HepG2 (cell line): ENCODE measurements around the gene RNASE12. TPM values are rescaled to one million over a fixed set of nuclear protein-coding genes. Genes with fewer than 3 reads are reported as not detected.
A peak's percentile ranks its signal among the peaks of the same experiment; 100 is the strongest.

ENCODE experiments used
- CHCHD3 ChIP-seq: sonication (generic); formaldehyde crosslinking; IDR thresholded peaks from 2 replicates; pipeline ENCODE4 v1.8.0; 2022; ENCODE audit warnings: mild to moderate bottlenecking, missing genetic modification reagents, moderate library complexity
- DNMT1 ChIP-seq: sonication (generic); formaldehyde crosslinking; IDR thresholded peaks from 2 replicates; pipeline ENCODE4 v1.5.1; 2020; ENCODE audit warnings: mild to moderate bottlenecking, missing genetic modification reagents
- HNF4G ChIP-seq, 2 experiments: sonication (generic) in 1 of 2; formaldehyde crosslinking in 1 of 2; IDR thresholded peaks; 2 replicates each; pipeline versions ENCODE4 v1.4.0 to v1.6.1; 2011 to 2020; ENCODE audit warnings: borderline replicate concordance in 2 of 2, low read depth in 2 of 2, mild to moderate bottlenecking in 2 of 2, low read length in 1 of 2, missing genetic modification reagents in 1 of 2, moderate library complexity in 1 of 2
- HOXA7 ChIP-seq: sonication (generic); formaldehyde crosslinking; IDR thresholded peaks from 2 replicates; pipeline ENCODE4 v1.8.1; 2022; ENCODE audit warnings: mild to moderate bottlenecking, missing genetic modification reagents, moderate library complexity
- JUNB ChIP-seq: sonication (generic); formaldehyde crosslinking; IDR thresholded peaks from 2 replicates; pipeline ENCODE4 v1.8.0; 2022; ENCODE audit warnings: missing genetic modification reagents, mild to moderate bottlenecking, borderline replicate concordance
- NCOA5 ChIP-seq: sonication (generic); formaldehyde crosslinking; IDR thresholded peaks from 2 replicates; pipeline ENCODE4 v1.4.0; 2020; ENCODE audit warnings: missing genetic modification reagents
- NFKBIZ ChIP-seq: IDR thresholded peaks from 2 replicates; pipeline ENCODE4 v1.6.1; 2018; ENCODE audit warnings: missing genetic modification reagents, missing compliant biosample characterization
- POLR2AphosphoS5 ChIP-seq: IDR thresholded peaks from 2 replicates; pipeline ENCODE4 v1.6.1; 2012; ENCODE audit warnings: low read depth, low read length
- TARDBP ChIP-seq: sonication (generic); formaldehyde crosslinking; IDR thresholded peaks from 2 replicates; pipeline ENCODE4 v1.8.0; 2022; ENCODE audit warnings: mild to moderate bottlenecking, missing genetic modification reagents
- TIGD3 ChIP-seq: sonication (generic); formaldehyde crosslinking; IDR thresholded peaks from 2 replicates; pipeline ENCODE4 v1.5.1; 2020; ENCODE audit warnings: mild to moderate bottlenecking, missing genetic modification reagents, borderline replicate concordance
- XRCC5 ChIP-seq: fragments of 200-400 bp; formaldehyde crosslinking; optimal IDR thresholded peaks from 2 replicates; pipeline ENCODE3; 2017; ENCODE audit warnings: mild to moderate bottlenecking, low read length
- ZFP90 ChIP-seq: sonication (generic); formaldehyde crosslinking; IDR thresholded peaks from 2 replicates; pipeline ENCODE4 v1.8.0; 2022; ENCODE audit warnings: missing genetic modification reagents, mild to moderate bottlenecking, inconsistent platforms, borderline replicate concordance
- ZNF205 ChIP-seq: IDR thresholded peaks from 2 replicates; pipeline ENCODE4 v1.6.1; 2018; ENCODE audit warnings: missing biosample characterization, missing genetic modification reagents
- ZNF30 ChIP-seq: sonication (generic); formaldehyde crosslinking; IDR thresholded peaks from 2 replicates; pipeline ENCODE4 v1.5.0; 2020; ENCODE audit warnings: mild to moderate bottlenecking, missing genetic modification reagents
- ZNF33A ChIP-seq: sonication (generic); formaldehyde crosslinking; IDR thresholded peaks from 2 replicates; pipeline ENCODE4 v1.5.1; 2020; ENCODE audit warnings: missing genetic modification reagents, mild to moderate bottlenecking, moderate library complexity, borderline replicate concordance
- ZNF570 ChIP-seq: sonication (generic); formaldehyde crosslinking; IDR thresholded peaks from 2 replicates; pipeline ENCODE4 v1.4.0; 2020; ENCODE audit warnings: mild to moderate bottlenecking, missing genetic modification reagents, borderline replicate concordance
- ZNF580 ChIP-seq: IDR thresholded peaks from 2 replicates; pipeline ENCODE4 v1.6.1; 2016; ENCODE audit warnings: low read depth, borderline replicate concordance
- ZNF746 ChIP-seq: sonication (generic); formaldehyde crosslinking; IDR thresholded peaks from 2 replicates; pipeline ENCODE4 v1.8.0; 2022; ENCODE audit warnings: mild to moderate bottlenecking, missing genetic modification reagents
- ZNF878 ChIP-seq: sonication (generic); formaldehyde crosslinking; IDR thresholded peaks from 2 replicates; pipeline ENCODE4 v1.8.1; 2023; ENCODE audit warnings: mild to moderate bottlenecking, missing genetic modification reagents, moderate library complexity
- polyA plus RNA-seq, 8 experiments: library from polyadenylated mRNA; depleted of rRNA in 3 of 8; stranded (reverse) in 7 of 8; unstranded in 1 of 8; fragments of >200 nt; fragmentation: Illumina TruSeq in 4 of 8; extraction: Trizol in 4 of 8; gene quantifications; 2 replicates each; pipeline versions ENCODE4 v1.2.1 to v1.2.3, GENCODE V29; 2011 to 2016; ENCODE audit warnings: low read depth in 4 of 8, missing spikeins in 1 of 8, mixed read lengths in 1 of 8; ENCODE audit not compliant: insufficient read depth in 1 of 8
- total RNA-seq, 5 experiments: library from RNA; depleted of rRNA; stranded (reverse); fragments of >200 nt; fragmentation: Illumina TruSeq; extraction: Trizol; gene quantifications; 2 replicates each; pipeline ENCODE4 v1.2.3, GENCODE V29; 2016; ENCODE audit warnings: low read depth in 1 of 5
- TF ChIP-seq, protein P1 (sequence below): sonication (generic); formaldehyde crosslinking; IDR thresholded peaks from 2 replicates; pipeline ENCODE4 v1.4.0; 2020; ENCODE audit warnings: mild to moderate bottlenecking, missing genetic modification reagents
- TF ChIP-seq, protein P2 (sequence below): sonication (generic); formaldehyde crosslinking; IDR thresholded peaks from 2 replicates; pipeline ENCODE4 v1.5.1; 2020; ENCODE audit warnings: missing genetic modification reagents, mild to moderate bottlenecking, borderline replicate concordance
- TF ChIP-seq, protein P3 (sequence below): sonication (generic); formaldehyde crosslinking; conservative IDR thresholded peaks from 2 replicates; pipeline ENCODE4 v1.4.0; 2020; ENCODE audit warnings: missing genetic modification reagents

Gene RNASE12
- total and polyA plus RNA-seq, 2 of the 13 experiments (the other 11 are each of a cell fraction or from before 2014, with no cell fraction given) = not detected

DNA sequence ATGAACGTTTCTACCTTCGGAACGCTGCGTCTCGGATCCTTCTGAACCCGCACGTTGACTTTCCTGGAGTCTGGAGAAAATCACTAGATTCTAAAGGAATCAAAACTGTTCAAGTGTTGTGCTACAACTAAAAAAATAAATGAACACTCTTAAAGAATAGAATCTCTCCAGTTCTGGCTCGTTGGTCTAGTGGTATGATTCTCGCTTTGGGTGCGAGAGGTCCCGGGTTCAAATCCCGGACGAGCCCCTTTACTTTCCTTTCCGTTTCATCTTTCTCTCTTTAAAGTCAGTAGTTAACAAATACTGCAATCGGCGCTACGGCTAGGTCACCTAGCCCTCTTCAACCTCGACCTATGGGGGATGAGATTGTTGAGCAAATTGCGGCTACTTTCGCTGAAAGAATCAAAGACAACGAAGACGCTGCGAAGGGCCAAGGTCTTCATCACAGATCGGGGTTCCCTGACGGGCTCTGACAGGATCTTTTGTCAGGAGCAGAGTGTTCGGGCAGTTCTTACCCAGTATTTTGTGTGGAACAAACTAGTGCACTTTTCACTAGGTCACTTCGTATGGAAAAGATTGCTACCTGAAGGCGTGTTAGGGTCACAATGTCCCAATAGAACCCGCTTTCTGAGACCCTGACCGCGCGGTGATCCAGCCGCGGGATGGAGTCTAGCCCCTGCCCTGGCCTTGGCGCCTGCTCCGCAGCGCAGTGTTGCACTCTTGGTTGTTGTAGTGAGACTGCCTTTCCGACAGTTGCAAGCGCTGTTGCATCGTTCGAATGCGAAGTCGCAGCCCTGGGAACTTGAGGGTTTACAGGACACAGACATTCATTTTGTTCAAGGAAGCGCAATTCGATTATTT is 41.9 kb upstream of the RNASE12 start (continued):
- TF ChIP-seq ZNF33A (CRISPR knock-in tag) (peak; percentile 39; the same call in 1 of the 2 replicates), DNMT1 (CRISPR knock-in tag) (no peak), HOXA7 (no peak), NFKBIZ (CRISPR knock-in tag) (no peak), TARDBP (peak; percentile 82), ZNF580 (CRISPR knock-in tag) (peak; percentile 44; the same call in 1 of the 2 replicates), POLR2AphosphoS5 (no peak), NCOA5 (CRISPR knock-in tag) (no peak), ZNF205 (CRISPR knock-in tag) (no peak), HNF4G (IDR thresholded peaks at IDR 0.05; ENCODE audit: borderline replicate concordance, low read depth, low read length) (no peak), HNF4G (CRISPR knock-in tag; IDR thresholded peaks at IDR 0.05; ENCODE audit: borderline replicate concordance, low read depth) (no peak), TIGD3 (0 out of 2 replicates have a peak, but pooled peaks have one; percentile 65), JUNB (no peak), CHCHD3 (CRISPR knock-in tag) (no peak), XRCC5 (peak; percentile 11), ZNF746 (CRISPR knock-in tag) (no peak), ZNF878 (peak; percentile 88), ZFP90 (no peak), ZNF30 (CRISPR knock-in tag) (no peak), ZNF570 (no peak)
- TF ChIP-seq, protein P1, sequence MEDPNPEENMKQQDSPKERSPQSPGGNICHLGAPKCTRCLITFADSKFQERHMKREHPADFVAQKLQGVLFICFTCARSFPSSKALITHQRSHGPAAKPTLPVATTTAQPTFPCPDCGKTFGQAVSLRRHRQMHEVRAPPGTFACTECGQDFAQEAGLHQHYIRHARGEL (CRISPR knock-in tag) = no peak
- TF ChIP-seq, protein P2, sequence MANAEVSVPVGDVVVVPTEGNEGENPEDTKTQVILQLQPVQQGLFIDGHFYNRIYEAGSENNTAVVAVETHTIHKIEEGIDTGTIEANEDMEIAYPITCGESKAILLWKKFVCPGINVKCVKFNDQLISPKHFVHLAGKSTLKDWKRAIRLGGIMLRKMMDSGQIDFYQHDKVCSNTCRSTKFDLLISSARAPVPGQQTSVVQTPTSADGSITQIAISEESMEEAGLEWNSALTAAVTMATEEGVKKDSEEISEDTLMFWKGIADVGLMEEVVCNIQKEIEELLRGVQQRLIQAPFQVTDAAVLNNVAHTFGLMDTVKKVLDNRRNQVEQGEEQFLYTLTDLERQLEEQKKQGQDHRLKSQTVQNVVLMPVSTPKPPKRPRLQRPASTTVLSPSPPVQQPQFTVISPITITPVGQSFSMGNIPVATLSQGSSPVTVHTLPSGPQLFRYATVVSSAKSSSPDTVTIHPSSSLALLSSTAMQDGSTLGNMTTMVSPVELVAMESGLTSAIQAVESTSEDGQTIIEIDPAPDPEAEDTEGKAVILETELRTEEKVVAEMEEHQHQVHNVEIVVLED (CRISPR knock-in tag) = peak; percentile 43; the same call in 1 of the 2 replicates
- TF ChIP-seq, protein P3, sequence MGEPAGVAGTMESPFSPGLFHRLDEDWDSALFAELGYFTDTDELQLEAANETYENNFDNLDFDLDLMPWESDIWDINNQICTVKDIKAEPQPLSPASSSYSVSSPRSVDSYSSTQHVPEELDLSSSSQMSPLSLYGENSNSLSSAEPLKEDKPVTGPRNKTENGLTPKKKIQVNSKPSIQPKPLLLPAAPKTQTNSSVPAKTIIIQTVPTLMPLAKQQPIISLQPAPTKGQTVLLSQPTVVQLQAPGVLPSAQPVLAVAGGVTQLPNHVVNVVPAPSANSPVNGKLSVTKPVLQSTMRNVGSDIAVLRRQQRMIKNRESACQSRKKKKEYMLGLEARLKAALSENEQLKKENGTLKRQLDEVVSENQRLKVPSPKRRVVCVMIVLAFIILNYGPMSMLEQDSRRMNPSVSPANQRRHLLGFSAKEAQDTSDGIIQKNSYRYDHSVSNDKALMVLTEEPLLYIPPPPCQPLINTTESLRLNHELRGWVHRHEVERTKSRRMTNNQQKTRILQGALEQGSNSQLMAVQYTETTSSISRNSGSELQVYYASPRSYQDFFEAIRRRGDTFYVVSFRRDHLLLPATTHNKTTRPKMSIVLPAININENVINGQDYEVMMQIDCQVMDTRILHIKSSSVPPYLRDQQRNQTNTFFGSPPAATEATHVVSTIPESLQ (CRISPR knock-in tag) = 0 out of 2 replicates have a peak, but pooled peaks have one; percentile 40
